ACHN (cell line): ENCODE data around the gene BCL11B.

Source experiments
- DNase-seq: peaks from one replicate; pipeline ENCODE4 v3.0.0-alpha.2; 2015
- in situ Hi-C: cut with HindIII; loops from 2 replicates; pipeline ENCODE4 v1.10.0; 2017; ENCODE audit warnings: low sequenced_read_pairs, low pct_ligation_motif_present, low pct_unique_long_range_greater_than_20kb

The BCL11B gene

DNA sequence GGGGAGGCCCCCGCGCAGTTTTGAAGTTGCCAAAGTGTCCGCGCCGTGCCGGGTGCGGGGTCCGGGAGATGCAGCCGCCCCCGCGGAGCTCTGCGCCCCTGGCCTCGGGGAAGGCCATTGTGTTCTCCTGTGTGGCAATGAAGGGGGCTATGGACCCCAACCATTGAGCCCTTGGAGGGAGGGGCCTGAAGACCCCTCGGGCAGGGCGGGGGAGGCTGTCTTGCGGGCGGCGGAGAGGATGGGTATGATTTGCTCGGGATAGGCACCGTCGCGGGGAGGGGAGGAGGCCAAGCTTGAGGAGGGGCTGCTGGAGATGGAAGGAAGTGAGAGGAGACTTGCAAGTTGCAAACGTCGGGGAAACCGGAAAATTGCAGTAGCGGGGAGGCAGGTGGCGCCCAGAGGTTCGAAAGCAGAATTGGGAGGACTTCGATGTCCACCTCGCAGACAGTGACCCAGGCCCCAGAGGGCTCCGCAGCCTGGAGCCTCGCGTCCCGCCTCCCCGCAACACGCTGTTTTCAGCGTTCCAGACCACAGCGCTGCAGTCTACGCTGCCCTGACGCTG is 25.4 kb downstream of the BCL11B start:
- in situ Hi-C loops, result no loop called here

DNA sequence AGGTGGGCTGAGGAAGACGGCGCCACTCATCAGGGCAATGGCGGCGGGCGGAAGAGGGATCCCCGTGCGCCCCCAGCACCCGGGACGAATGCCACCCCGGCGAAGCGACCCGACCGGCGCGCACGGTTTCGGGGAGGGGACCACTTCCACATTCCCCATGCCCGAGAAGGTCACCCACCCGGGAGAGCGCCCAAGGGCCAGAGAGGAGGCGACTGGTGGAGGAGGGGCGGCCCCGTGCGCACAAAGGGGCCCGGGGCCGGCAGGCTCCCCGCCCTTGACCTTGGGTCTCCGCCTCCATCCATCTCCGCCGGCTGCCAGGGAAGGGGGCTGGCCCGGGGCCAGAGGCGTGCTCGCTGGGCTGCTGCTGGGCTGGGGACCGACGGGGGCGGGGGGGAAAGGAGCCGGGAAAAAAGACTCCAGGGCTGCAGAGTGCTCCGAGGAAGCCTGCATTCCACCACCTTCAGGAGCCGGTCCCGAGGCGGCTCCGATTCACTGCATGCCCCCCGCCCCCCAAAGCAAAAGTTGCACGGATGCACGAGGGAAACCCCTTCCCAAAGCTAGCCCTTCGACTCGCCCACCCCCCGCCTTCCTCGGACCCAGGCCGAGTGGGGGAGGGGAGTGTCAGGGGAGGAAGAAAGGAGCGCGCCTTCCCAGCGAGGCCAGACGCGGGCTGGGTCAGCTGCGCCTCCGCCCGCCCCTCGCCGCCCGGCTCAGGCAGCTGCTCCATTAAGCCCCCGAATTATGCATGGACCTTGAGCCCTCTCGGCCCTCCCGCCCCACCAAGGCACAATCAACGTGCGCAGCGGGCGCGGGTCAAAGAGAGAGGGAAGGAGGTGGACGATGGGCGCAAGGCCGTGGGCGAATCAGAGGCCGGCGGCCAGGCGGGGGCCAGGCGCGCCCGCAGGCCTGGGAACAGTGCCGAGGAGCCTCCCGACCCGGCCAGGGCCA is 26.2 kb downstream of the BCL11B start:
- no peak for DNase-seq
- in situ Hi-C loops, result no loop called here

More for the DNA sequence above, 25.4 kb downstream of the BCL11B start:
- DNase-seq, result no peak

DNA sequence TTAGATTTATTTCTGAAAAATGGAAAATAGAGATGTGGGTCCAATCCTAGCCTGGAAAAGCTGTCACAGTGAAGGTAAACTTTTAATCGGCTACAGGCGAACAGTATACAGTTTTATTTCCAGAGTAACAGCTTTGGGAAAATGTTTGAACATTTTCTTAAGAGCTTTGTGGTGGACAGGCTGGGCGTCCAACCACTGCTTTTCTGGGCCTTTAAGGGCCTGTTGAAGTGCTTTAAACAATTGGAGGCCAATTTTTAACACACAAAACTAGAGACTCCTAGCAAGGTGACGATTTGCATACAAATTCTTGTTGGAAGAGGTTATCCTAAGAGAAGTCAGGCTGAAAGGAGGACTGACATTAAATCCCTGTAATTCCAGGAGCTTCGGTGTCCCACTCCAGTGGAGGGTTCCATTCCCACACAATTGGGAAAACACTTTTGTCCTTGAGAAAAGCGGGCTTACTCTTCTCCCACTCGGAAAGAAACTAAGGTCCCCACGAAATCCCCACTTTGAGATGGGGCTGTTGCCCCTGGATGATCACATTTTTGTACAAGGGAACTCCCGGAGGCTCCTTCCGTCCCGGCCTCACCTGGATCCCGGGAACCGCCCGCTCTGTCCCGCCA is 26.9 kb downstream of the BCL11B start:
- in situ Hi-C loops, result no loop called here
- DNase-seq, result no peak

DNA sequence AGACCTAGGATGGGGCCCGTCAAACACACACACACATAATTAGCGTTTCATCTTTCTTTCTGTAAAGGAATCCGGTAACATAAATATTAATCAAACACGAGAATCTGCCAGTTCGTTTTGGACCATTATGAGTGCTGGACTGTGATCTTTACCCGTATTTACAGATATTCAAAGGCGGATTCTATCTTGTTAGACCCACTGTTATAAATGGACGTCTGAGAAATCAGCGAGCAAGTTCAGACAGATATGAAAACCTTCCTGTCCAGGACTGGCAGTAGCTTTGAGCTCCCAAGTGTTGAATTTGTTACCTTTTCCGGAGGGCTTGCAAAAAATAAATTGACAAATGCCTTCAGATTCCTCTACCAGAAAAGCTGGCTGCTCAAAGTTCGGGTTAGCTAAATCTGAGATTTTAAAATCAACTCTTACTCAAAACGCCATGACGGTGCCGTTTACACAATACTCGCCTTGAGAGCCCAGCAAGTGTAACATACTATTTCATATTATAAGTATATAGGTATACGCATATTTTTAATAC is 27.6 kb downstream of the BCL11B start:
- in situ Hi-C loops, result no loop called here
- no peak for DNase-seq

DNA sequence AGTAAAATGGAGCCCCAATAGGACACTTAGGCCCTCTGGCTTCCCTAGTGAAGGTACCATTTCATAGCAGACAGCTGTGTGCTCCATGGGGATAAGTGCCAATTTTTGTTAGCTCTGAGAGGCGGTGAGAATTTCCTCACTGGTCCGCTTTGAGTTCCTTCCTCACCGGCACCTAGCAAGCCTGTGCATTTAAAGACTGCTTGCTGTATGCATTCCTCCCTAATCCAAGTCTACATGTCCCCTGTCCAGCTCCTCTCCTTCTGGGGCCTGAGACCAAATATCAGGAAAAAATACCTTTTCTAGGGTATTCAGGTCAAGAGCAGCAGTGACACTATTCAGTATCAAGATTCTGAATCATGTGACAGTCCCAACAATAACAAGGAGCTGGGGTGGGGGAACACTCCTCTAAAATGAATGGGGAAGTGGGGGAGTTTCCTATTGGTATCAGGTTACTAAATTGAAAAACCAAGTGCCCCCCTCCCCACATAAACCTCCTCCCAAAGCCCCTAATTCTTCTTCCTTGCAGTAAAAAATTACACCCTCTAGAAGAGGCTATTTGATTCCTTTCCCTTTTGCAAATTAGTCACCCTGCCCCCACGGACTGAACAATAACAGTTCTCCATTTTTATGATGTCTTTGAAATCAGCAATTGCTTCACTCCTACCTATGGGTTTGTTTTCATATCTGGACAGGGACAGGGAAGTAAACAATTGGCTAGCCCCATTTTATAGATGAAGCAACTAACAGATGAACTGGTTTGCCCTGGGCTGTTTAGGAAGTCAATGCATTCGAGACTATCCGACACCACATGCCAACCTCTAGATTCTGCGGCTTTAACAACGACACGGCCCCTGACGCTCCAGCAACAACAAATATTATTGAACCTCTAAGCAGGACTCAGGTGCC is 28.9 kb downstream of the BCL11B start:
- in situ Hi-C loops, result no loop called here
- DNase-seq, result no peak

DNA sequence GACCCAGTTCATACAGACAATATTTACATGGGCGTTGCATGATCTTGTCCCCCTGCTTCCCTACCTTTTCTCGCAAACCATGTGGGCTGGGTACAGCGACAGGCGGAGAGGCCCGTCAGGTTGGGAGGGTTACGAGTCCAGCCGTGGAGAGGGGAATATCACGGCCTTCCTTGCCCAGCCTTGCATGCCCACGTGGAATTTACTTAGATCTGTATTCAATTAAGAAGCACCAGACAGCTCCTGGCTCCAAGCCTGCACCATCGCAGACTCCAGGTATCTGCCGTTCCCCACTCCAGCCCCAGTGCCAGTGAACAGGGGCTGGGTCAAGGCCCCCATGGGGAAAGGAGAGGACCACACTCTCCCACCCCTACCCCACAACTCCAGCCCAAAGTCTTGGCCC is 29.8 kb downstream of the BCL11B start:
- no peak for DNase-seq
- in situ Hi-C loops, result no loop called here

DNA sequence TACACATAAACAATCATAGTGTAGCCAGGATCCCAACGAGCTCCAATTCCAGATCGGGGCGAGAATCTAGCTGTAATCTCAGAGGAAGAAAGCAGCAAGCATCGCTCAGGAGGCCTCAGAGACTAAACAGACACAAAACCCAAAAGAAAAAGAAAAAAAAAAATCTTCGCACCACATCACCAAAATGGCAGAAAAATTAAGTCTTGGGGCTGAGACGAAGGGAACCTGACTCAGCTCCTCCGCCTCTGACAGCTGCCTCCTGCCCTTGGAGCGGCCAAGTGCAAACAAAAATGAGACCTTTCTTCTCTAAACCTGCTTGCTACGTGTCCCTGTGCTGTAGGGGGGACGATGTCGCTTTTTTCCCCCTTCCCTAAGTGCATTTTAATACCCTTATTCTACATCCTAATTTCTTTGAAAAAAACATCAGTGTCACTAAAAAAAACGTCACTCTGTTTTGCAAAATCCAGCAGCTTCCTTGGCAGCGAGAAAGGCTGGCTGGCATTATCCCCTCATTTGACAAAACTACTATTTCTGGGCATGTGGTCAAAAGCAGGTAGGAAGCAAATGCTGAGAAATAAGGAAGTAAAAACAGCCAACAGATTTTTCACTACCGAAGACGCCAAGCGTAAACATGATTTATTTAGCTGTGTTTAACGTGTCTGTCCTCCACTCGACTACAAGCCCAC is 30.5 kb downstream of the BCL11B start:
- no peak for DNase-seq
- in situ Hi-C loops, result no loop called here

DNA sequence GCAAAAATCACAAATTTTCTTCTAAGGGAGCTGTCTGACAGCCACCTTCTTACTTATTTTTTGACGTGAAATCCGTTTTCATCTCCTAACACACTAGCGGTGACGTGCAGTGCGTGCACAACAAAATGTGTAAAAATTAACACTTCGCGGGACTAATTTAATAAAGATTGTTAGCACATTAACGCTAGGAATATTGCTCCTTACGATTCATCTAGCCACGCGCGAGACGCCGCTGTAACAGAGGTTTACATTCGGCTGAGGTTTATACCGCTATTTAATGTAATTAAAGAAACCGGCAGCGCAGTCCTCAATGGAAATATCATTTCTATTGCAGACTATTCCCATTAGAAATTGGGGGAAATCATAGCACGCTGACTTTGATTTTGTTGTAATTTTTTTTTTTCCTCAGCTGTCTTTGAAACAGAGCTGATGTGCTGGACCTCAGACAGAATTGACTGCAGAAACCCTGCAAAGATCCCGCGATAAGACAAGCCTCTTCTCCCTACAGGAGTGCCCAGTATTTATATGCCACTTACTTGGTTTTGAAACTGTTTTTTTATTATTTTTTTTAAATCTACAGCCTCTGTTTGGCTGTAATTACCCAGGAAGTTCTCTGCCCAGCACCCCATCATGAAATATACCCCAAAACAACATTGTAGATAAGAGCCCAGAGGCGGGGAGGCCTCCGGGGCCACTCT is 31.2 kb downstream of the BCL11B start:
- in situ Hi-C loops, result no loop called here
- DNase-seq, result no peak

DNA sequence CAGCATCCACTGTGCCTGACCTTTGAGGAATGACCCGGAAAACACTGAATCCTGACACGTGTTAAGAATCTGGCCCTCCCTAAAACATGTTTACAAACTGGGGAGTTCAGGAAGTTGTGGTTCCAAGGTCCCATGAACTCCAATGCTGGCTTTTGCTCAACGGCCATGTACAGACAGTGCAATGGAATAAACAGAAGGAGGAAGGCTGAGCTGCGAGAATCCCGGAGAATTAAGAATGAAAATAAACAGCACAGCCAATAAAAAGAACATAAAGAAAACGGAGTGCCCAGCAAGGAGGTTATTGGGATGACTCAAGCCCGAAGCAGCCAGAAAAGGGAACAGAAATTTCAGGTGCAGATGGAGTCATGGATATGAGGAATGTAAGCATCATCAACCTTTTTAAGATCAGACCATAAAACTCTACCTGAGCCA is 32.3 kb downstream of the BCL11B start:
- in situ Hi-C loops, result no loop called here
- DNase-seq, result no peak

DNA sequence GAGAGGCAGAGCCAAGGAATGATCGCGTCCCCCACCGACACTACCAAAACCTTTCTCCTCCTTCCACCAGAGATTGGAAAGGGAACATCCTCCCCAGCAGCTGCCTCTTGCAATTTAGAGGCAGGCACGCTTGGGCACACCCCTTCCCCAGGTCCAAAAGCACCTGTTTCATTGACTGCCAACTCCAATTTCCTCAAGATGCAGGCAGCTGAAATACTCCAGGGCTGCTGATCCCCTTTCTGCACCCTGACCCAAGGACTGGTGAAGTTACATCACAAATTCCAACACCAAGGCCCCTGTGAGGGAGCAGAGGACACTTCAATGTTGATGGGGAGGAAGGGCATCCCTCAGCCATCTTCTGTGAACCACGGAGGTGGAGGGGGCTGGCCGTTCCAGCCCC is 33.8 kb downstream of the BCL11B start:
- in situ Hi-C loops, result no loop called here
- DNase-seq, result no peak

DNA sequence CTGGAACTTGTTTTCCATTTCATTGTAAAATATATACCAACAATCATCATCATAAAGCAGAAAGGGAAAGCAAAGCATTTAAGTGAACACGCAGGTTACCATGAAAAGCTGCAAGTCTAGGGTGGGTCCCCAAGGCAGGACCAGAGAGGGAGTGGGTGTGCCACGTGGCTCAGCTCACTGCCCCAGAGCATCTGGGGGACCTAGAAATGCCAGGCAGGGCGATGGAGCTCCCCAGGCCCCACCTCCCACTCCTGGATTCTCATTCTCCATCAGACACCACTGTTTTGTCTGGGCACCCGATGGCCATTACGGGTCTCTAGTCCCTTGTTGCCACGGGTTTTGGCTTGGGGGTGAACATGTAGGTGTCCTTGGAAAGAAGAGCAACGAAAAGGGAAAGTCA is 34.7 kb downstream of the BCL11B start:
- in situ Hi-C loops, result no loop called here
- DNase-seq, result no peak

DNA sequence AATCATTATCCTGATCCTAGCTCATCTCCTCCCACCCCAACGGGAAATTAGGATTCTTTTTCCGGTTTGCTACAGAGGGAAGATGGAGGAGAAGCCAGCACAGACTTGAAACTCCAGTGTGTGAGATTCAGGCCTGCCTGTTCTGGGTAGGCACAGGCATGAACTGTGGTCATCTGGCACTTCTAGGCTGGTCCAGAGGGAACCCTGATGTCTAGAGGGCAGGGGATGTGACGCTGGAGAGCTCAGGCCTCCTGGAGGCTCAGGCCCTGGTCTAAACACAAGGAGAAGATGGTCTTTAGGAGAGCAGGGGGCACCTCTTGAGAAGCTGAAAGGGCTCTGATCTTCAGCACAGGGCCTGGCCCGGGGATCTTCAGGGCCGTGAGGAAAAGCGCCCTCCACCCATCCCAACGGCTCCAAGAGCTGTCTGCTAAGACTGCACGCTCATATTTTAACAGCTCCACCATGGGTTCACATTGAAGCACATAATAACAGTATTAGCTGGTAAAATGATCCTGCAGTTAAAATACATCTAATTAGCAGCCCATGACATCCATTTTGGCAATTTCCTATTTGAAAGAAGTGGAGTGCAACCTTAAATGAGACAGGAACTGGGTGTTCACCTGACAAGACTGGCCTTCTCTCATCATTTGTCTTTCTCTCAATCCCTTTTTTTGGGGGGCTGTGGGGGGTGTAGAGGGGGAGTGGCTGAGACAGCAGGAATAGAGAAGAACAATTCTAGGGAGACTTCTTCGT is 35.4 kb downstream of the BCL11B start:
- DNase-seq, result no peak
- in situ Hi-C loops, result no loop called here

DNA sequence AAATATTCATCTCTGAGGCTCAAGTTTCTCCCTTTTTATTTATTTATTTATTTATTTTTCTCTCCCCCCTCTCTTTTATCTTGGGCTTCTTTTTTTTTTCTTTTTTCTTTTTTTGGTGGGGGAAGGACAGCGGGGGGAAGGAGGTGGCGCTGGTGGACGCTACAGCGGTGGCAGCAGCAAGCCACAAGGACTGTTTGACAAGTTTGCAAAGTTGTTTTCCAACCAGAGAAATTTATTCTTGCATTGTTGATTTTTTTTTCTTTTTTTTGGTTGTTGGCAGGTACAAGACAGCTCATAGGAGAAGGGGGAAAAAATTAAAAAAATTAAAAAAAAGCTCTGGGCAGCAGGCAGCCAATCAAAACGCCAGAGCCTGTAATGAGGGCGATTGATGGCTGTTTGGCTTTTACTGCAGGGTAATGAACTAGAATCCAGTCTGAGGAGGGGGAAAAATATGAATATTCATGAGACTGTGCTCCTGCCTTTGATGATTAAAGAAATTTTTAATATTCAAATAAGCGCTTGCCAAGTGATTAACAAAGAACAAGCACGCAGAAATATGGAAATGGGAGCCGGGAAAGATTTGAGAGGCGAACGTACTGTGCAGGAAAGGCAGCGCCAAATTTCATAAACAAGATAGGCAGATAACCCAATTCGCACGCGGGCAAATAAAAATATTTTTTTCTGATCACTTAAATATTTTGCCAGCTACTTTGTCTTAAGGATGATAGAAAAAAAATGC is 36.2 kb downstream of the BCL11B start:
- no peak for DNase-seq
- in situ Hi-C loops, result no loop called here

DNA sequence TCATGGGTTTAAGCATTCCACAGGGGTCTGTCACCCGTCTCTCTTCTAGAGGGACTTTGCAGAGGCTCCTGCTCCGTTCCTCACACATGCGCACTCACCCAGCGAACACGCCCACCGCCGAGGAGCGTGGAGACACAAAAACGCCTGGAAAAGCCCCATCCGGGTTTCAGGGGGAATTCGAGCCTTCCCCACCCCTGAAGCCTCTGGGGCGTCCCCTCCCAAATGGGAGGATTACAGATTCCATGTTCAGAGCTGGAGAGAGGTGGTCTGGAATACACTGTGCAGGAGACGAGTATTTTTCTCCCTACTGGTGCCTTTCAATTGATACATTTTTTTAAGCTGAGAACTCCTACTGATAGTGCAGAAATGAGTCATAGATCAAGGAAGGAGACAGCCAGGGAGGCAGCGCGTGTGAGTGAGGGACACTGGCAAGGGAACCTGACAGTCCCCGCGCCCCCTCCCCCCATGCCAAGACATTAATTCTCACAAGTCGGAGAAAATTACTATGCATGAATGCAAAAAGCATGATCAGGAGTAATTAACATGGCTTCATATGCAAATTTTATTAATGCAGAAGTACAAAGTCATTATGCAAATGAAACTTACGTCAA is 36.9 kb downstream of the BCL11B start:
- in situ Hi-C loops, result no loop called here
- no peak for DNase-seq

DNA sequence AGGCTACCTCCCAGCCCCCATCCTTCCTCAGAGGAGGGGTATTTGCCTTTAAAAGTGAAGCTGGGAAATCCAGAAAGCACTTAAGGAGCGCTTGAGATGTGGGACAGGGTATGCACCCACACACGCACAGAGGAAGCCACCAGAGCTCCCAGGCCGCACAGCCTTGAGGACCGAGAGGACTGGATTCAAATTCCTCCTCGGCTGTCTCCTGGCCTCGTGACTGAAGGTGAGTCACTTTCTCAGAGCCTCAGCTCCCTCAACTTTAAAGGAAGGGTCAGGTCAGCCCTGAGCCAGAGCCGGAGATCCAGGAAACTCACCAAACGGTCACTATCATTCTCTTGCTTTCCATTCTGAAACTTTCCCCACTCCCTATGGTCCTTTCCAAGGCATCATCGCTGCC is 37.6 kb downstream of the BCL11B start:
- in situ Hi-C loops, result no loop called here
- no peak for DNase-seq
